Neural cell (in vitro differentiated cells): ENCODE measurements around the gene ALK. TPM values are rescaled to one million over a fixed set of nuclear protein-coding genes. Genes with fewer than 3 reads are reported as not detected.

Experiments
- H2AFZ ChIP-seq: fragments of 200-600, 300-800 bp; sonication (generic), shearing (Covaris generic); 2 replicates; pipeline ENCODE4 v1.6.0; 2014; ENCODE audit warnings: low read depth, mild to moderate bottlenecking, antibody characterized with exemption, low read length, moderate library complexity
- H3F3A ChIP-seq: fragments of 200-600 bp; shearing (Covaris generic); 2 replicates; pipeline ENCODE4 v1.6.1; 2016; ENCODE audit warnings: mild to moderate bottlenecking, moderate library complexity, mixed read lengths, antibody characterized with exemption, low read length; ENCODE audit not compliant: insufficient read depth, poor library complexity, severe bottlenecking
- H3K27ac ChIP-seq: fragments of 200-600, 300-800 bp; sonication (generic), shearing (Covaris generic); 2 replicates; pipeline ENCODE4 v1.5.1; 2014; ENCODE audit warnings: mild to moderate bottlenecking, low read length, moderate library complexity
- H3K27me3 ChIP-seq: fragments of 300-800, 200-600 bp; sonication (generic), shearing (Covaris generic); 2 replicates; pipeline ENCODE4 v1.6.0; 2014; ENCODE audit warnings: mild to moderate bottlenecking, low read depth, low read length, moderate library complexity; ENCODE audit not compliant: insufficient read depth
- H3K36me3 ChIP-seq: fragments of 300-800, 200-600 bp; sonication (generic), shearing (Covaris generic); 2 replicates; pipeline ENCODE4 v1.5.1; 2014; ENCODE audit warnings: mild to moderate bottlenecking, antibody characterized with exemption, low read length, moderate library complexity; ENCODE audit not compliant: insufficient read depth
- H3K4me2 ChIP-seq: fragments of 300-800, 200-600 bp; sonication (generic), shearing (Covaris generic); 2 replicates; pipeline ENCODE4 v1.6.0; 2014; ENCODE audit warnings: mild to moderate bottlenecking, low read length
- H3K4me3 ChIP-seq: fragments of 300-800, 200-600 bp; sonication (generic), shearing (Covaris generic); 2 replicates; pipeline ENCODE4 v1.5.1; 2014; ENCODE audit warnings: mild to moderate bottlenecking, low read length, moderate library complexity
- H3K79me2 ChIP-seq: fragments of 200-600 bp; shearing (Covaris generic); replicated peaks from 2 replicates; pipeline ENCODE4 v1.6.0; 2014; ENCODE audit warnings: mild to moderate bottlenecking, low read length, moderate library complexity; ENCODE audit not compliant: insufficient read depth
- H3K9ac ChIP-seq: fragments of 300-800, 200-600 bp; sonication (generic), shearing (Covaris generic); 2 replicates; pipeline ENCODE4 v1.6.1; 2016; ENCODE audit warnings: mild to moderate bottlenecking, low read length, mixed read lengths
- H3K9me2 ChIP-seq: fragments of 200-600 bp; shearing (Covaris generic); 2 replicates; pipeline ENCODE4 v1.6.1; 2016; ENCODE audit warnings: mild to moderate bottlenecking, low read length, mixed read lengths; ENCODE audit not compliant: insufficient read depth
- H3K9me3 ChIP-seq: fragments of 200-600, 300-800 bp; sonication (generic), shearing (Covaris generic); 2 replicates; pipeline ENCODE4 v1.6.1; 2016; ENCODE audit warnings: mild to moderate bottlenecking, mixed run types, low read length, moderate library complexity, mixed read lengths
- H4K20me1 ChIP-seq: fragments of 200-600 bp; shearing (Covaris generic); 2 replicates; pipeline ENCODE4 v1.6.1; 2016; ENCODE audit warnings: mild to moderate bottlenecking, mixed run types; ENCODE audit not compliant: insufficient read depth
- CTCF ChIP-seq: fragments of 450-650 bp; IDR thresholded peaks from 2 replicates; pipeline ENCODE4 v1.5.1; 2014; ENCODE audit warnings: antibody characterized with exemption, mild to moderate bottlenecking, moderate library complexity; ENCODE audit not compliant: poor library complexity, severe bottlenecking
- EP300 ChIP-seq: fragments of 450-650 bp; conservative IDR thresholded peaks from 2 replicates; pipeline ENCODE4 v1.6.1; 2014; ENCODE audit warnings: antibody characterized with exemption, mild to moderate bottlenecking, moderate library complexity; ENCODE audit not compliant: poor library complexity, severe bottlenecking
- EZH2 ChIP-seq: fragments of 200-600, 300-800 bp; shearing (Covaris generic), sonication (generic); IDR thresholded peaks from 2 replicates; pipeline ENCODE4 v1.6.1; 2014; ENCODE audit warnings: antibody characterized with exemption, low read length, borderline replicate concordance, mild to moderate bottlenecking; ENCODE audit not compliant: insufficient read depth, poor library complexity, severe bottlenecking
- MXI1 ChIP-seq: fragments of 450-650 bp; conservative IDR thresholded peaks from 2 replicates; pipeline ENCODE4 v1.6.1; 2014; ENCODE audit warnings: antibody characterized with exemption, mild to moderate bottlenecking; ENCODE audit not compliant: poor library complexity, severe bottlenecking
- POLR2AphosphoS5 ChIP-seq: IDR thresholded peaks from 2 replicates; pipeline ENCODE4 v1.6.1; 2012
- RAD21 ChIP-seq: fragments of 450-650 bp; conservative IDR thresholded peaks from 2 replicates; pipeline ENCODE4 v1.6.1; 2014; ENCODE audit warnings: antibody characterized with exemption, mild to moderate bottlenecking, moderate library complexity
- REST ChIP-seq: IDR thresholded peaks from 2 replicates; pipeline ENCODE4 v1.6.1; 2012; ENCODE audit warnings: borderline replicate concordance
- SMC3 ChIP-seq: fragments of 450-650 bp; conservative IDR thresholded peaks from 2 replicates; pipeline ENCODE4 v1.6.1; 2014; ENCODE audit warnings: antibody characterized with exemption, mild to moderate bottlenecking, moderate library complexity; ENCODE audit not compliant: poor library complexity
- TAF1 ChIP-seq: IDR thresholded peaks from 2 replicates; pipeline ENCODE4 v1.6.1; 2012; ENCODE audit warnings: low read depth
- polyA plus RNA-seq: library from polyadenylated mRNA; depleted of rRNA; stranded (reverse); fragments of >200 nt; gene quantifications from 2 replicates; pipeline ENCODE4 v1.2.3, GENCODE V29; 2014

Gene ALK
- polyA plus RNA-seq, 1 donor from 2014 or later: 7.1 TPM

GRCh38 chr2:29509397-29509796, 412.0 kb downstream of the ALK start:
- no peak overlapping the region for H2AFZ ChIP-seq
- H4K20me1 ChIP-seq: no peaks in the 10 kb centered on the region
- H3K27ac ChIP-seq: no peak overlapping the region
- H3K9me2 ChIP-seq: no peaks in the 10 kb centered on the region
- no peaks in the 10 kb centered on the region for H3K9me3 ChIP-seq
- H3F3A ChIP-seq: no peaks in the 10 kb centered on the region
- H3K4me3 ChIP-seq: no peak overlapping the region
- no peaks in the 10 kb centered on the region for H3K36me3 ChIP-seq
- TF ChIP-seq MXI1: no peak
- no peak for TF ChIP-seq EZH2
- TF ChIP-seq EP300: no peak
- TF ChIP-seq TAF1: no peak
- no peak for TF ChIP-seq RAD21
- no peak for TF ChIP-seq POLR2AphosphoS5
- no peak for TF ChIP-seq REST
- no peak for TF ChIP-seq CTCF
- TF ChIP-seq SMC3: no peak
- H3K27me3 ChIP-seq: no peaks in the 10 kb centered on the region
- H3K9ac ChIP-seq: no peak overlapping the region
- no peaks in the 10 kb centered on the region for H3K79me2 ChIP-seq
- no peak overlapping the region for H3K4me2 ChIP-seq

- Histone ChIP-seq H3K79me2 (no peaks in the 10 kb centered on the region), H3K9me3 (no peaks in the 10 kb centered on the region), H2AFZ (no peak overlapping the region), H3K4me3 (no peak overlapping the region), H4K20me1 (no peaks in the 10 kb centered on the region), H3K4me2 (no peak overlapping the region), H3K27me3 (no peaks in the 10 kb centered on the region), H3K9ac (no peak overlapping the region), H3F3A (no peaks in the 10 kb centered on the region), H3K9me2 (no peaks in the 10 kb centered on the region), H3K36me3 (no peaks in the 10 kb centered on the region), H3K27ac (no peak overlapping the region)
- TF ChIP-seq TAF1 (no peak), RAD21 (no peak), CTCF (no peak), SMC3 (no peak), MXI1 (no peak), EP300 (no peak), REST (no peak), EZH2 (no peak), POLR2AphosphoS5 (no peak)
These were observed 416.6 kb downstream of the ALK start for GRCh38 chr2:29504746-29505145.
